HG03280 (cell line): Measurements from ENCODE around the gene CRMP1.
"Not testable (repeated sequence)": the region's sequence is repeated elsewhere in the genome, so short reads cannot be mapped to it uniquely, and the experiment has no call there.

Experiments used
- ATAC-seq: cut with Tn5 transposase; IDR thresholded peaks from one replicate; pipeline ENCODE4 v1.9.1; 2021; ENCODE audit warnings: mild to moderate bottlenecking, moderate library complexity; ENCODE audit not compliant: unreplicated experiment

CRMP1 gene

GRCh38 chr4:5825321-5826041, 67.4 kb downstream of the CRMP1 start:
- ATAC-seq, result no peak

DNA sequence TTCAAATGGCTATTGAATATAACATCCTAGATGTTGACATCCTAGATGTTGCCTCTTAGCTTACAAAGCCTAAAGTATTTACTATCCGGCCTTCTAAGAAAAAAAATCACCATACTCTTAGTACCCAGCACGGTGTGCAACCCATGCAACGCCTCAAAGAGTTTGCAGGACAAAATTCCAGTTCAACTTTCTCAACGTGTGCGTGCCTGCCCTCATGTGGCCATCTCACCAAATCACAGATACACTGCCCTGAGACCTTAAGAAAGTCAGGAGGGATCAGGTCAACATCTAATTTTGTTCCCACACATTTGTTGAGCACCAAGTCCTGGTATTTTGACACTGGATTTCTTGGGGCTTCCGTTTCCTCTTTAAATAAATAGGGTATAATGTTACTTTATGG, 68.3 kb downstream of the CRMP1 start:
- ATAC-seq, result no peak

DNA sequence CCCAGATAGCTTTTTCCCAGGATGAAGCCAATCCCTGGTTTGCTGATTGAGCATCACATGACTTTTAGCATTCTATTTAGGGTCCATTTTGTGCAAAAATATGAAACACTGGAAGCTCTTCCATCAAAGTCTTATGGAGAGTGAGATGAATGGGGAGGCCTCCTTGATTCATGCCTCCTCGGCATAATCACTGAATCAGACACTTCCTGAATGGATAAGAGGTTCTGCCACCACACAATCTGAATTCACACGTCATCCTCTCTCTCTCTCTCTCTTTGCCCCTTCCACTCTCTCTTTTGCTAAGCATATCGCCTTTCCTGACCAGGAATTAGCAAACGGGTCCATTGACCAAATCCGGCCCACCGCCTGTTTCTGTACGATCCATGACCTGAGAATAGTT, 68.7 kb downstream of the CRMP1 start:
- ATAC-seq, result no peak

GRCh38 chr4:5823542-5824211, 69.2 kb downstream of the CRMP1 start:
- ATAC-seq, result peak; percentile 62

DNA sequence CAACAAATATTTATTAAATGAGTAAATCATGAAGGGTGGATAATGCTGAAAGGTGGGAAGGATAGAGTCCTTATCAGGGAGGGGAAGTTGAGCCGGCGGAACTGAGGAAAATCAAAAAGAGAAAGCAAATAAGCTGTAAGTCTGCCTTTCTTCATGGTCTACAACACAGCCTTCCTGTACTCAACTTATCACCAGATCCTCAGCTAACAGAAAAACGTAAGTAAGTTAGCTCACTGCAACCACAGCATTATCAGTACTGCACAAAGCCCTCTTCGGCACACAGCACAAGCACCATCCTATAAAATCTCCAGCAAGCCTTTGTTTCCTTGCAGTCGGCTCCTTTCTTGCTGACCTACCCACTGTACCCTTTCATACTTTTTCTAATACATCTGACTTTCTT, 70.3 kb downstream of the CRMP1 start:
- no peak for ATAC-seq

GRCh38 chr4:5821665-5822358, 71.1 kb downstream of the CRMP1 start:
- no peak for ATAC-seq

GRCh38 chr4:5816851-5817375, 76.0 kb downstream of the CRMP1 start:
- no peak for ATAC-seq

GRCh38 chr4:5816101-5816500, 76.8 kb downstream of the CRMP1 start:
- no peak for ATAC-seq

DNA sequence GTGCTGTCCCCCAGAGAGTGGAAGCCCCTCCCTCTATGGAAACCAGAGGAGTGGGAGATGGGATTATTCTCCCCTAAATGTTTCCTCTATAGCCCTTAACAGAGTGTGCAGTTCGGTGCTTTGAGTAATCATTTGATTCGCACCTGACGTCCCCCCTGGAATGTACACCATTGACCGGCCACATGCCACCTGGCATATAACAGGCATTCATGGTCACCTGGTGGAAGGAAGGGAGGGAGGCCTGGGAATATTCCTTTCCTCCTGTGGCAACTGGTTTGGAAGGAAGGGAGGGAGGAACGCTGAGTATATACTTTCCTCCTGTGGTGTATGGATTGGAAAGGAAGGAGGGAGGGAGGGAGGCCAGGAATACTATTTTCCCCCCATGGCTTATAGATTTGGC, 77.2 kb downstream of the CRMP1 start:
- no peak for ATAC-seq

GRCh38 chr4:5814421-5814820, 78.5 kb downstream of the CRMP1 start:
- ATAC-seq, result no peak

GRCh38 chr4:5813882-5814255, 79.0 kb downstream of the CRMP1 start:
- ATAC-seq, result no peak

- ATAC-seq, result peak; percentile 44
Measured at GRCh38 chr4:5812506-5813229, 80.2 kb downstream of the CRMP1 start.

DNA sequence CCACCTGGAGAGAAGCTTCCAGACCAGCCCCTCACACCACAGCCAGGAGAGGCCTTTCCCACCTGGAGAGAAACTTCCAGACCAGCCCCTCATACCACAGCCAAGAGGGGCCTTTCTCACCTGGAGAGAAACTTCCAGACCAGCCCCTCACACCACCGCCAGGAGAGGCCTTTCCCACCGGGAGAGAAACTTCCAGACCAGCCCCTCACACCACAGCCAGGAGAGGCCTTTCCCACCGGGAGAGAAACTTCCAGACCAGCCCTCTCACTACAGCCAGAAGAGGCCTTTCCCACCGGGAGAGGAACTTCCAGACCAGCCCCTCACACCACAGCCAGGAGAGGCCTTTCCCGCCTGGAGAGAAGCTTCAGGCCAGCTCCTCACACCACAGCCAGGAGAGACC, 80.8 kb downstream of the CRMP1 start:
- not testable (repeated sequence) for ATAC-seq

- no peak for ATAC-seq
Measured at GRCh38 chr4:5810770-5811430, 82.0 kb downstream of the CRMP1 start.

DNA sequence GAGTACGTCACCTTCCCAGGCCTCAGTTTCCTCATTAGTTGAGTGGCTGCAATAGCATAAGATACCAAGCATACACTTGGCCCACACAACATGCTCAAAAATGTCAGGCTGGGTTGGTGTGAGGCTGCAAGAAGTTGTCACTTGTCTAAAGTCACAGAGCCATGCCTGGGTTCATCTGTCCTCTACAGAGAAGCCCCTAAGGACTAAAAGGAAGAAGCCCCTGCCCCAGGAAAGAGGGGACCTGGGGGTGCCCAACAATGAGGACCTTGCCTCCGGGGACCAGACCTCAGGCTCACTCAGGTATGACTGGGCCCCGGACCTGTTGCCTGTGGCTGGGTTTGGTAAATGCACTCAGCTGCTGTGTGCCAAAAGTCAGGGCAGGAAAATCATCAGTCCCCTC, 82.7 kb downstream of the CRMP1 start:
- no peak for ATAC-seq

DNA sequence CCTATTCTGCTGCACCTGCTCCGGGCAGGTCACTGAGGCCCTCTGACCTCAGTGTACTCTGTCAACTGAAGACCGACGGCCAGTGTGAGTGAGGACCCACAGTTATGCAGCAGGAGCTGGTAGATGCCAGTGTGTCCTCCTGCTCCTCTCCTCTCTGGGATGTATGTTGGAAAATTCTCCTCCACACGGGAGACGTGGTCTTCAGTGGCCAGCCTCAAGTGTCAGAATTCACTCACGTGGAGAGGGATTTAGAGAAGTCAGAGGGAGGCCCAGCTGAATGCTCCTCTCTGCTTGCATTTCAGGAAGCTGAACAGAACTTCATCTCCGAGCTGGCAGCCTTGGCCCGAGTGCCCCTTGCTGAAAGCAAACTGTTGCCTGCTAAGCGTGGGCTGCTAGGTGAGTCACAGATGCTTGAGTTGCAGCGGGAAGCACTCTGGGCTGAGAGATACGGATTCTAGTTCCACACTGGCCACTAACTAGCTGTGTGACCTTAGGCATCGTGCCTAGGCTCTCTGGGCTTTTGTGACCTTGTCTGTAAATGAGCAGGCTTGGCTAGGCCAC, 83.6 kb downstream of the CRMP1 start:
- ATAC-seq, result no peak

GRCh38 chr4:5808081-5808741, 84.7 kb downstream of the CRMP1 start:
- ATAC-seq, result no peak

- no peak for ATAC-seq
Measured at GRCh38 chr4:5805270-5805669, 87.6 kb downstream of the CRMP1 start.

- no peak for ATAC-seq
Measured at GRCh38 chr4:5804656-5805055, 88.2 kb downstream of the CRMP1 start.

- ATAC-seq, result no peak
Measured at GRCh38 chr4:5802565-5802964, 90.3 kb downstream of the CRMP1 start.
